CD8-positive, alpha-beta memory T cell (primary cell): ENCODE data around the gene STXBP6. TPM values are rescaled to one million over a fixed set of nuclear protein-coding genes. Genes with fewer than 3 reads are reported as not detected.
"Not testable (repeated sequence)": the region's sequence is repeated elsewhere in the genome, so short reads cannot be mapped to it uniquely, and the experiment has no call there.

Source experiments
- CTCF ChIA-PET: fragments of 350-600 bp; sonication (Branson Sonifier 250); formaldehyde crosslinking; loops from one replicate; lab custom pipeline; 2021; ENCODE audit warnings: antibody characterized with exemption; lab: Charles Lee
- POLR2A ChIA-PET: fragments of 350-600 bp; sonication (Branson Sonifier 250); formaldehyde crosslinking; loops from one replicate; lab custom pipeline; 2021; ENCODE audit warnings: antibody characterized with exemption; lab: Charles Lee
- DNase-seq, 5 donors: peaks; one replicate each; pipeline versions ENCODE4 v3.0.0 to v3.0.0-alpha.2; 2020 to 2022; ENCODE audit warnings: mixed read lengths in 1 of 5
- H3K27ac ChIP-seq: one replicate; pipeline ENCODE4 v1.7.0; 2013; ENCODE audit warnings: low read depth, mild to moderate bottlenecking, low read length, moderate library complexity
- H3K27me3 ChIP-seq: 2 replicates; pipeline ENCODE4 v1.7.0; 2013; ENCODE audit warnings: low read length, mild to moderate bottlenecking; ENCODE audit not compliant: insufficient read depth, poor library complexity, severe bottlenecking
- H3K36me3 ChIP-seq: 2 replicates; pipeline ENCODE4 v1.7.0; 2013; ENCODE audit warnings: mild to moderate bottlenecking, low read length, moderate library complexity; ENCODE audit not compliant: insufficient read depth
- H3K4me1 ChIP-seq: 2 replicates; pipeline ENCODE4 v1.7.0; 2013; ENCODE audit warnings: mild to moderate bottlenecking, low read length, moderate library complexity; ENCODE audit not compliant: insufficient read depth
- H3K4me3 ChIP-seq: 2 replicates; pipeline ENCODE4 v1.7.0; 2013; ENCODE audit warnings: mild to moderate bottlenecking, low read length
- H3K9me3 ChIP-seq: 2 replicates; pipeline ENCODE4 v1.7.0; 2013; ENCODE audit warnings: mild to moderate bottlenecking, low read length
- H3K27ac Mint-ChIP-seq, 8 donors: one replicate each; pipeline ENCODE4 v1.8.0; 2020 to 2021; ENCODE audit warnings: mixed read lengths in 8 of 8, mild to moderate bottlenecking in 6 of 8, inconsistent platforms in 3 of 8, moderate library complexity in 3 of 8
- H3K27me3 Mint-ChIP-seq, 2 donors: one replicate each; pipeline ENCODE4 v1.8.0; 2020 to 2021; ENCODE audit warnings: mixed read lengths in 2 of 2, mild to moderate bottlenecking in 1 of 2, moderate library complexity in 1 of 2
- H3K36me3 Mint-ChIP-seq, 3 donors: one replicate each; pipeline ENCODE4 v1.8.0; 2020 to 2021; ENCODE audit warnings: mixed read lengths in 3 of 3, inconsistent platforms in 1 of 3, mild to moderate bottlenecking in 1 of 3
- H3K4me1 Mint-ChIP-seq, 3 donors: one replicate each; pipeline ENCODE4 v1.8.0; 2020 to 2021; ENCODE audit warnings: mixed read lengths in 3 of 3, inconsistent platforms in 1 of 3, mild to moderate bottlenecking in 1 of 3
- H3K4me3 Mint-ChIP-seq, 7 donors: one replicate each; pipeline ENCODE4 v1.8.0; 2020 to 2021; ENCODE audit warnings: mixed read lengths in 7 of 7, mild to moderate bottlenecking in 6 of 7, moderate library complexity in 4 of 7, inconsistent platforms in 2 of 7
- H3K9me3 Mint-ChIP-seq, 5 donors: one replicate each; pipeline ENCODE4 v1.8.0; 2020 to 2022; ENCODE audit warnings: mixed read lengths in 5 of 5, mild to moderate bottlenecking in 3 of 5, moderate library complexity in 2 of 5, inconsistent platforms in 1 of 5
- polyA plus RNA-seq: library from polyadenylated mRNA; unstranded; fragments of 300-500 nt; fragmentation: Illumina TruSeq; gene quantifications from one replicate; pipeline ENCODE4 v1.2.3, GENCODE V29; 2021
- total RNA-seq, 2 experiments: library from RNA; stranded (reverse); gene quantifications; one replicate each; pipeline ENCODE4 v1.2.3, GENCODE V29; 2021

STXBP6 gene
- total and polyA plus RNA-seq, 3 experiments from 2014 or later, result 0.28 to 0.38 TPM; not detected in 1

- Mint-ChIP-seq H3K27ac (no peak overlapping the region), H3K27me3 (peaks cover 15 to 47% of the 10 kb centered on the region in 2 donors), H3K4me1 (no peaks in the 10 kb centered on the region), H3K36me3 (no peaks in the 10 kb centered on the region), H3K4me3 (no peak overlapping the region), H3K9me3 (no peaks in the 10 kb centered on the region)
- DNase-seq, result no peak
- Histone ChIP-seq H3K36me3 (no peaks in the 10 kb centered on the region), H3K4me3 (no peak overlapping the region), H3K27ac (no peak overlapping the region), H3K9me3 (no peaks in the 10 kb centered on the region), H3K4me1 (no peaks in the 10 kb centered on the region), H3K27me3 (no peaks in the 10 kb centered on the region)
- ChIA-PET CTCF (no interaction called here), POLR2A (no interaction called here)
These were observed 236.7 kb downstream of the STXBP6 start for GRCh38 chr14:24813089-24813815.

- CTCF ChIA-PET, result interaction anchor here (1.1 to 1.4 kb wide), 2 partner anchors 13 to 15 kb away, joined by 3 to 5 read pairs; no protein-coding TSS in a partner anchor
- Mint-ChIP-seq H3K4me3 (no peak overlapping the region), H3K27me3 (peaks cover 7 to 39% of the 10 kb centered on the region in 2 donors), H3K4me1 (no peaks in the 10 kb centered on the region), H3K36me3 (no peaks in the 10 kb centered on the region), H3K9me3 (peaks cover 0 to 2% (median 0%) of the 10 kb centered on the region in 5 donors), H3K27ac (no peak overlapping the region)
- Histone ChIP-seq H3K27me3 (no peaks in the 10 kb centered on the region), H3K4me3 (no peak overlapping the region), H3K9me3 (no peaks in the 10 kb centered on the region), H3K4me1 (no peaks in the 10 kb centered on the region), H3K36me3 (no peaks in the 10 kb centered on the region), H3K27ac (no peak overlapping the region)
- DNase-seq, result no peak
- POLR2A ChIA-PET, result no interaction called here
These were observed 240.8 kb downstream of the STXBP6 start for GRCh38 chr14:24809135-24809534.

- no peak overlapping the region for H3K27ac Mint-ChIP-seq
- DNase-seq, result no peak
- no peak overlapping the region for H3K4me3 ChIP-seq
- H3K36me3 Mint-ChIP-seq, result no peaks in the 10 kb centered on the region
- H3K27me3 ChIP-seq, result no peaks in the 10 kb centered on the region
- ChIA-PET CTCF (no interaction called here), POLR2A (no interaction called here)
- H3K9me3 ChIP-seq, result no peaks in the 10 kb centered on the region
- H3K36me3 ChIP-seq, result no peaks in the 10 kb centered on the region
- H3K27me3 Mint-ChIP-seq, result peaks cover 7 to 36% of the 10 kb centered on the region in 2 donors
- H3K4me3 Mint-ChIP-seq, result peak overlapping the region in 1 of 7 donors; percentile 9
- H3K4me1 ChIP-seq, result no peaks in the 10 kb centered on the region
- H3K9me3 Mint-ChIP-seq, result peaks cover 0 to 2% (median 0%) of the 10 kb centered on the region in 5 donors
- no peak overlapping the region for H3K27ac ChIP-seq
- H3K4me1 Mint-ChIP-seq, result no peaks in the 10 kb centered on the region
These were observed 241.5 kb downstream of the STXBP6 start for GRCh38 chr14:24808412-24808811.

GRCh38 chr14:24806061-24806678 is 243.8 kb downstream of the STXBP6 start:
- H3K4me1 ChIP-seq, result no peaks in the 10 kb centered on the region
- no peak overlapping the region for H3K4me3 ChIP-seq
- H3K36me3 ChIP-seq, result no peaks in the 10 kb centered on the region
- Mint-ChIP-seq H3K9me3 (peaks cover 0 to 2% (median 0%) of the 10 kb centered on the region in 5 donors), H3K27ac (no peak overlapping the region), H3K27me3 (peaks cover 3 to 24% of the 10 kb centered on the region in 2 donors), H3K36me3 (no peaks in the 10 kb centered on the region), H3K4me3 (no peak overlapping the region), H3K4me1 (no peaks in the 10 kb centered on the region)
- no peaks in the 10 kb centered on the region for H3K9me3 ChIP-seq
- no peaks in the 10 kb centered on the region for H3K27me3 ChIP-seq
- POLR2A ChIA-PET, result no interaction called here
- H3K27ac ChIP-seq, result no peak overlapping the region
- no peak for DNase-seq
- CTCF ChIA-PET, result no interaction called here

GRCh38 chr14:24804552-24805212 is 245.3 kb downstream of the STXBP6 start:
- no peaks in the 10 kb centered on the region for H3K4me1 ChIP-seq
- Mint-ChIP-seq H3K4me3 (no peak overlapping the region), H3K4me1 (no peaks in the 10 kb centered on the region), H3K36me3 (no peaks in the 10 kb centered on the region), H3K27ac (no peak overlapping the region), H3K27me3 (peaks cover 0 to 18% of the 10 kb centered on the region in 2 donors), H3K9me3 (peaks cover 0 to 2% (median 0%) of the 10 kb centered on the region in 5 donors)
- ChIA-PET CTCF (interaction anchor here (1.1 kb wide), 1 partner anchor 94 kb away, joined by 3 read pairs; no protein-coding TSS in a partner anchor), POLR2A (no interaction called here)
- DNase-seq, result no peak
- no peaks in the 10 kb centered on the region for H3K9me3 ChIP-seq
- H3K36me3 ChIP-seq, result no peaks in the 10 kb centered on the region
- no peaks in the 10 kb centered on the region for H3K27me3 ChIP-seq
- no peak overlapping the region for H3K4me3 ChIP-seq
- H3K27ac ChIP-seq, result no peak overlapping the region

GRCh38 chr14:24803933-24804494 is 245.9 kb downstream of the STXBP6 start:
- Histone ChIP-seq H3K27ac (no peak overlapping the region), H3K36me3 (no peaks in the 10 kb centered on the region), H3K4me3 (no peak overlapping the region), H3K9me3 (no peaks in the 10 kb centered on the region), H3K27me3 (no peaks in the 10 kb centered on the region), H3K4me1 (no peaks in the 10 kb centered on the region)
- Mint-ChIP-seq H3K4me3 (no peak overlapping the region), H3K27me3 (peaks cover 0 to 20% of the 10 kb centered on the region in 2 donors), H3K9me3 (peaks cover 0 to 2% (median 0%) of the 10 kb centered on the region in 5 donors), H3K4me1 (peaks cover 0 to 1% (median 0%) of the 10 kb centered on the region in 3 donors), H3K27ac (no peak overlapping the region), H3K36me3 (no peaks in the 10 kb centered on the region)
- ChIA-PET CTCF (no interaction called here), POLR2A (no interaction called here)
- no peak for DNase-seq

- peaks cover 1 to 19% of the 10 kb centered on the region in 2 donors for H3K27me3 Mint-ChIP-seq
- H3K27ac ChIP-seq, H3K4me3 ChIP-seq, H3K9me3 Mint-ChIP-seq, H3K4me1 Mint-ChIP-seq, H3K36me3 Mint-ChIP-seq, H3K4me1 ChIP-seq, H3K27me3 ChIP-seq, H3K36me3 ChIP-seq, DNase-seq, H3K27ac Mint-ChIP-seq, CTCF ChIA-PET, H3K4me3 Mint-ChIP-seq, H3K9me3 ChIP-seq, POLR2A ChIA-PET: not testable (repeated sequence)
These were observed 246.5 kb downstream of the STXBP6 start for GRCh38 chr14:24803426-24803825.

GRCh38 chr14:24802236-24802635 is 247.7 kb downstream of the STXBP6 start:
- no peaks in the 10 kb centered on the region for H3K36me3 Mint-ChIP-seq
- ChIA-PET POLR2A (no interaction called here), CTCF (no interaction called here)
- peaks cover 4 to 13% of the 10 kb centered on the region in 2 donors for H3K27me3 Mint-ChIP-seq
- H3K4me3 Mint-ChIP-seq, result no peak overlapping the region
- H3K9me3 Mint-ChIP-seq, result peaks cover 0 to 2% (median 0%) of the 10 kb centered on the region in 5 donors
- H3K4me1 ChIP-seq, result no peaks in the 10 kb centered on the region
- no peak overlapping the region for H3K27ac ChIP-seq
- no peaks in the 10 kb centered on the region for H3K9me3 ChIP-seq
- H3K27ac Mint-ChIP-seq, result peak overlapping the region in 1 of 8 donors; percentile 72
- H3K36me3 ChIP-seq, result no peaks in the 10 kb centered on the region
- H3K4me3 ChIP-seq, result no peak overlapping the region
- peaks cover 0 to 1% (median 0%) of the 10 kb centered on the region in 3 donors for H3K4me1 Mint-ChIP-seq
- DNase-seq, result no peak
- H3K27me3 ChIP-seq, result no peaks in the 10 kb centered on the region
